OCI-LY1 (cell line): ENCODE measurements around the gene RPL22.

Source experiments
- H2AFZ ChIP-seq: fragments of 200-600 bp; sonication (generic), shearing (Covaris generic); 2 replicates; pipeline ENCODE4 v1.6.0; 2014; ENCODE audit warnings: antibody characterized with exemption, mild to moderate bottlenecking, low read length
- H3F3A ChIP-seq: fragments of 200-600 bp; sonication (generic), shearing (Covaris generic); 2 replicates; pipeline ENCODE4 v1.6.0; 2014; ENCODE audit warnings: mild to moderate bottlenecking, antibody characterized with exemption, low read length, moderate library complexity; ENCODE audit not compliant: insufficient read depth
- H3K27ac ChIP-seq: fragments of 200-600 bp; sonication (generic); 2 replicates; pipeline ENCODE4 v1.5.1; 2014; ENCODE audit warnings: low read length, mixed run types, mild to moderate bottlenecking, low read depth; ENCODE audit not compliant: poor library complexity, severe bottlenecking
- H3K27me3 ChIP-seq: fragments of 200-600 bp; sonication (generic); 2 replicates; pipeline ENCODE4 v1.6.0; 2014; ENCODE audit warnings: antibody characterized with exemption, mild to moderate bottlenecking, low read length, moderate library complexity; ENCODE audit not compliant: insufficient read depth
- H3K36me3 ChIP-seq: fragments of 200-600 bp; sonication (generic); 2 replicates; pipeline ENCODE4 v1.6.1; 2014; ENCODE audit warnings: mild to moderate bottlenecking, antibody characterized with exemption, low read length, moderate library complexity, mixed read lengths; ENCODE audit not compliant: insufficient read depth
- H3K4me1 ChIP-seq: fragments of 200-600 bp; sonication (generic); 2 replicates; pipeline ENCODE4 v1.5.1; 2014; ENCODE audit warnings: mild to moderate bottlenecking, low read length, moderate library complexity; ENCODE audit not compliant: insufficient read depth, severe bottlenecking
- H3K4me2 ChIP-seq: fragments of 200-600 bp; sonication (generic), shearing (Covaris generic); 2 replicates; pipeline ENCODE4 v1.6.1; 2014; ENCODE audit warnings: low read length
- H3K4me3 ChIP-seq: fragments of 200-600 bp; sonication (generic); 2 replicates; pipeline ENCODE4 v1.5.1; 2014; ENCODE audit warnings: low read length, low read depth, mild to moderate bottlenecking, mixed read lengths; ENCODE audit not compliant: poor library complexity, severe bottlenecking
- H3K79me2 ChIP-seq: fragments of 200-600 bp; shearing (Covaris generic); 2 replicates; pipeline ENCODE4 v1.6.1; 2016; ENCODE audit warnings: mixed run types, low read length, mixed read lengths; ENCODE audit not compliant: insufficient read depth
- H3K9ac ChIP-seq: fragments of 200-600 bp; sonication (generic), shearing (Covaris generic); 2 replicates; pipeline ENCODE4 v1.6.1; 2014; ENCODE audit warnings: mild to moderate bottlenecking, low read length, mixed read lengths
- H3K9me2 ChIP-seq: fragments of 200-600 bp; sonication (generic), shearing (Covaris generic); 2 replicates; pipeline ENCODE4 v1.6.1; 2014; ENCODE audit warnings: low read depth, mild to moderate bottlenecking, low read length, mixed read lengths
- H3K9me3 ChIP-seq: fragments of 200-600 bp; shearing (Covaris generic); 2 replicates; pipeline ENCODE4 v1.6.1; 2014; ENCODE audit warnings: low read length, mixed read lengths
- H4K20me1 ChIP-seq: fragments of 200-600 bp; sonication (generic), shearing (Covaris generic); 2 replicates; pipeline ENCODE4 v1.6.0; 2016; ENCODE audit warnings: mild to moderate bottlenecking, low read length; ENCODE audit not compliant: insufficient read depth
- EZH2 ChIP-seq: fragments of 200-600 bp; sonication (generic), shearing (Covaris generic); IDR thresholded peaks from 2 replicates; pipeline ENCODE4 v1.8.0; 2017; ENCODE audit warnings: borderline replicate concordance, mixed run types, mild to moderate bottlenecking, antibody characterized with exemption, low read length, moderate library complexity, mixed read lengths
- TF ChIP-seq, protein P1 (sequence below): fragments of 200-600 bp; sonication (generic), shearing (Covaris generic); IDR thresholded peaks from 2 replicates; pipeline ENCODE4 v1.5.1; 2017; ENCODE audit warnings: mild to moderate bottlenecking, antibody characterized with exemption, low read length, moderate library complexity, mixed read lengths

The RPL22 gene

DNA sequence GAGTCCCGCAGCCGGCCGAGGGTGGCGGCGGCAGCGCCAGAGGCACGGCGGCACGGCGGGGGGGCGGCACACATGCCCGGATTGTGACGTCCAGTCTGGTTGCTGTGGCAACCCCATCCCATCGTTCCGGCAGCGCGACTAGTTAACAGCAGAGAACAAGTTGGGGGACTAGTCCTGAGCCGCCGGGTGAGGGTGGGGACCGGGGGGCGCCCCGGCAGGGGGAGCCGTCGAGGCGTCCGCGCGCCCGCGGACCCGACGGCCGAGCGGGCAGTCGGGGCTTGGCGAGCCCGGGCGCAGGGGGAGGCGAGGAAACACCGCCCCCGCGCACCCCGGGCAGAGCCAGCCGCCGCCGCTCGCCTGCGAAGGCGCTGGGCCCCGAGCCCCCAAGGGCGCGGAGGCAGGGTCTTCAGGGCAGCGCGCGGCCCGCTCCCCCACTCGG, 19.1 kb downstream of the RPL22 start, which contains the start of gene CHD5:
CHD5 (minus strand) TSS at position 54 of the 439 bp plus-strand sequence. CDS start 298 bp downstream, outside the sequence.
- Histone ChIP-seq H3K4me2 (no peak within 1 kb of the TSS), H3K9me3 (no peaks in the 10 kb centered on the region), H2AFZ (no peak within 1 kb of the TSS), H3F3A (no peaks in the 10 kb centered on the region), H3K27ac (no peak within 1 kb of the TSS), H3K4me3 (no peak within 1 kb of the TSS), H3K4me1 (no peaks in the 10 kb centered on the region), H4K20me1 (no peaks in the 10 kb centered on the region), H3K9me2 (no peaks in the 10 kb centered on the region), H3K79me2 (no peaks in the 10 kb centered on the region), H3K36me3 (peaks cover 13% of the 10 kb centered on the region), H3K9ac (no peak within 1 kb of the TSS), H3K27me3 (no peaks in the 10 kb centered on the region; the same call in none of the 2 replicates)
- TF ChIP-seq, protein P1, sequence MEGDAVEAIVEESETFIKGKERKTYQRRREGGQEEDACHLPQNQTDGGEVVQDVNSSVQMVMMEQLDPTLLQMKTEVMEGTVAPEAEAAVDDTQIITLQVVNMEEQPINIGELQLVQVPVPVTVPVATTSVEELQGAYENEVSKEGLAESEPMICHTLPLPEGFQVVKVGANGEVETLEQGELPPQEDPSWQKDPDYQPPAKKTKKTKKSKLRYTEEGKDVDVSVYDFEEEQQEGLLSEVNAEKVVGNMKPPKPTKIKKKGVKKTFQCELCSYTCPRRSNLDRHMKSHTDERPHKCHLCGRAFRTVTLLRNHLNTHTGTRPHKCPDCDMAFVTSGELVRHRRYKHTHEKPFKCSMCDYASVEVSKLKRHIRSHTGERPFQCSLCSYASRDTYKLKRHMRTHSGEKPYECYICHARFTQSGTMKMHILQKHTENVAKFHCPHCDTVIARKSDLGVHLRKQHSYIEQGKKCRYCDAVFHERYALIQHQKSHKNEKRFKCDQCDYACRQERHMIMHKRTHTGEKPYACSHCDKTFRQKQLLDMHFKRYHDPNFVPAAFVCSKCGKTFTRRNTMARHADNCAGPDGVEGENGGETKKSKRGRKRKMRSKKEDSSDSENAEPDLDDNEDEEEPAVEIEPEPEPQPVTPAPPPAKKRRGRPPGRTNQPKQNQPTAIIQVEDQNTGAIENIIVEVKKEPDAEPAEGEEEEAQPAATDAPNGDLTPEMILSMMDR = no peak
- no peak for TF ChIP-seq EZH2

GRCh38 chr1:6179564-6180175, 19.7 kb downstream of the RPL22 start:
- Histone ChIP-seq H4K20me1 (no peaks in the 10 kb centered on the region), H2AFZ (no peak overlapping the region), H3K27me3 (no peaks in the 10 kb centered on the region; the same call in none of the 2 replicates), H3K4me2 (no peak overlapping the region), H3K36me3 (peaks cover 6% of the 10 kb centered on the region; the same call in 1 of the 2 replicates), H3K9me3 (no peaks in the 10 kb centered on the region), H3K4me3 (no peak overlapping the region), H3K9ac (no peak overlapping the region), H3K27ac (no peak overlapping the region), H3K9me2 (no peaks in the 10 kb centered on the region), H3K79me2 (no peaks in the 10 kb centered on the region), H3K4me1 (no peaks in the 10 kb centered on the region), H3F3A (no peaks in the 10 kb centered on the region)
- TF ChIP-seq EZH2 = no peak
- TF ChIP-seq, protein P1 = no peak

DNA sequence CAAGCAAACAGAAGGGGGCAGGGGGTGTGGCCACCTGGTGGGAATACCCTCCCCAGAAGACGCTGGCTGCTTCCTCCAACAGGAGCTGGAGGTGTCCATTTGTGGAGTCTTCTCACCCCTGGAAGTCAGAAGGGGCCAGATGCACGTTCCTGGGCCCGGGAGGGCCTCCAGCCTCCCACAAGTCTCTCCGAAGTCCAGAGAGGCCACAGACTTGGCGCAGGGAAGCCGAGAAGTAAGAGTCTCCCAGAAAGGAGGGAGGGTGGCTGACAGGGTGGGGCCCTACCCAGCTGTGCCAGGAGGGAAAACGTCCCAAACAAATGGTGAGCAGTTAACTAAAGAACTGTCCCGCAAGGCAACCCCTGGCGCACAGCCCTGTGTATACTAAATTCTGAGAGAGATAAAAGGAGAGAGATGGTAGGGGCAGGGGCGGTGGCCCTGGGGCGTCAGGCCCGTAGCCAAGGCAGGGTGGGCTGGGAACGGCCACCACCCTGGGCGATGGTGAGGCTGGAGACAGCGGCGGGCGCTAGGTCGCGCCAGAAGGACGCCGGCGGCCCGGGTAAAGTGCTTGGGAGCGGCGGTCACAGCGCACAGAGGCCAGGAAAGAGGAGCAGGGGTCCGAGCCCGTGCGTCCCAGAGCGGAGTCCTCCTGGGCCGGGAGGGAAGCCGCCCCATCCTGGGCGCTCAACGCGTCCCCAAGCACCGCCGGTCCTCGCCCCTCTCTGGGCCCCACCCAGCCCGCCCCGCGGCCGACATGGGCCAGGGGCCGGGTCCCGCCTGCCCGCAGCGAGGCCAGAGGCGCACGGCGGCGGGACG, 20.4 kb downstream of the RPL22 start:
- H3K4me2 ChIP-seq = no peak overlapping the region
- no peak overlapping the region for H2AFZ ChIP-seq
- TF ChIP-seq EZH2 = no peak
- TF ChIP-seq, protein P1 = no peak
- no peak overlapping the region for H3K9ac ChIP-seq
- H3K9me2 ChIP-seq = no peaks in the 10 kb centered on the region
- H3K4me3 ChIP-seq = no peak overlapping the region
- H3K27me3 ChIP-seq = no peaks in the 10 kb centered on the region; the same call in none of the 2 replicates
- H3K4me1 ChIP-seq = no peaks in the 10 kb centered on the region
- H3K79me2 ChIP-seq = no peaks in the 10 kb centered on the region
- H3K27ac ChIP-seq = no peak overlapping the region
- H3K36me3 ChIP-seq = no peaks in the 10 kb centered on the region
- no peaks in the 10 kb centered on the region for H3F3A ChIP-seq
- no peaks in the 10 kb centered on the region for H3K9me3 ChIP-seq
- H4K20me1 ChIP-seq = no peaks in the 10 kb centered on the region
